Transverse colon (tissue), 3 donors: ENCODE results near the gene OSBPL6.

Source experiments
- POLR2A ChIP-seq: fragments of 450-650 bp; IDR thresholded peaks from one replicate; pipeline ENCODE4 v1.6.1; 2016; ENCODE audit warnings: antibody characterized with exemption, mild to moderate bottlenecking, moderate library complexity
- TF ChIP-seq, protein P1 (sequence below), 5 experiments: fragments of 200-600 bp in 3 of 5; fragments of 450-650 bp in 2 of 5; sonication (generic) in 3 of 5; IDR thresholded peaks; 1 replicate in 2 of 5; 2 replicates in 3 of 5; pipeline ENCODE4 v1.5.1; 2016 to 2017; ENCODE audit warnings: antibody characterized with exemption in 5 of 5, inconsistent platforms in 3 of 5, mild to moderate bottlenecking in 2 of 5, moderate library complexity in 1 of 5

DNA sequence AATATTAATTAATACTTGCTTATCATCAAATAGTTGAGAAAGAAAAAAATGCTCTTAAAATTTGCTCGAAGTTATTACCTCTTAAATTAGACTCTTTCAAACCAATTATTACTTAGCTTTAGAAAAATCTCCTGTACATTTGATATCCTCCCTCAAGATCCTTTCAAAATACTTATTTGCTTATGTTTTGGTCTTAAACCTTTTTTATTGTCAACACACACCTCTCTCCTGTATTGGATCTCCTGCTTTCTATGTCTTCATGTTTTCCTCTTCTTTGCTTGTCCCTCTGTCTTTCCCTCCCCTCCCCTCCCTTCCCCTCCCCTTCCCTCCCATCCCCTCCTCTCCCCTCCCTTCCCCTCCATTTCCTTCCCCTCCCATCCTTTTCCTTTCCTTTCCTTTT lies 14.0 kb downstream of the OSBPL6 start:
- TF ChIP-seq, protein P1, sequence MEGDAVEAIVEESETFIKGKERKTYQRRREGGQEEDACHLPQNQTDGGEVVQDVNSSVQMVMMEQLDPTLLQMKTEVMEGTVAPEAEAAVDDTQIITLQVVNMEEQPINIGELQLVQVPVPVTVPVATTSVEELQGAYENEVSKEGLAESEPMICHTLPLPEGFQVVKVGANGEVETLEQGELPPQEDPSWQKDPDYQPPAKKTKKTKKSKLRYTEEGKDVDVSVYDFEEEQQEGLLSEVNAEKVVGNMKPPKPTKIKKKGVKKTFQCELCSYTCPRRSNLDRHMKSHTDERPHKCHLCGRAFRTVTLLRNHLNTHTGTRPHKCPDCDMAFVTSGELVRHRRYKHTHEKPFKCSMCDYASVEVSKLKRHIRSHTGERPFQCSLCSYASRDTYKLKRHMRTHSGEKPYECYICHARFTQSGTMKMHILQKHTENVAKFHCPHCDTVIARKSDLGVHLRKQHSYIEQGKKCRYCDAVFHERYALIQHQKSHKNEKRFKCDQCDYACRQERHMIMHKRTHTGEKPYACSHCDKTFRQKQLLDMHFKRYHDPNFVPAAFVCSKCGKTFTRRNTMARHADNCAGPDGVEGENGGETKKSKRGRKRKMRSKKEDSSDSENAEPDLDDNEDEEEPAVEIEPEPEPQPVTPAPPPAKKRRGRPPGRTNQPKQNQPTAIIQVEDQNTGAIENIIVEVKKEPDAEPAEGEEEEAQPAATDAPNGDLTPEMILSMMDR (IDR thresholded peaks at IDR 0.05) = no peak
- no peak for TF ChIP-seq POLR2A
